ENCODE data around the gene TTC28.
A peak's percentile ranks its signal among the peaks of the same experiment; 100 is the strongest.

Gene TTC28

GRCh38 chr22:28426346-28427132 is 253.1 kb downstream of the TTC28 start:
- in situ Hi-C loops (cut with HindIII; ENCODE audit: low pct_unique_long_range_greater_than_20kb, low sequenced_read_pairs) = no loop called here
- no peak for TF ChIP-seq JUND (IDR thresholded peaks at IDR 0.05; ENCODE audit: low read depth)
- DNase-seq (ENCODE audit: low read depth in 1 of 2, low spot score in 1 of 2) = no peak

- in situ Hi-C loops (cut with HindIII; ENCODE audit: low pct_unique_long_range_greater_than_20kb, low sequenced_read_pairs) = no loop called here
- no peak for DNase-seq (ENCODE audit: low read depth in 1 of 2, low spot score in 1 of 2)
Measured at GRCh38 chr22:28425211-28425610, 254.4 kb downstream of the TTC28 start.

GRCh38 chr22:28424427-28425080 is 255.1 kb downstream of the TTC28 start:
- TF ChIP-seq JUND (IDR thresholded peaks at IDR 0.05; ENCODE audit: low read depth) = no peak; the same call in 1 of the 2 replicates
- peak; percentile 30 to 87 for DNase-seq (ENCODE audit: low read depth in 1 of 2, low spot score in 1 of 2)
- in situ Hi-C loops (cut with HindIII; ENCODE audit: low pct_unique_long_range_greater_than_20kb, low sequenced_read_pairs) = no loop called here

More at GRCh38 chr22:28425211-28425610, 254.4 kb downstream of the TTC28 start:
- TF ChIP-seq JUND (IDR thresholded peaks at IDR 0.05; ENCODE audit: low read depth) = no peak

GRCh38 chr22:28419919-28420318 is 259.7 kb downstream of the TTC28 start:
- no peak for DNase-seq (ENCODE audit: low read depth in 1 of 2, low spot score in 1 of 2)
- no peak for TF ChIP-seq JUND (IDR thresholded peaks at IDR 0.05; ENCODE audit: low read depth)
- in situ Hi-C loops (cut with HindIII; ENCODE audit: low pct_unique_long_range_greater_than_20kb, low sequenced_read_pairs) = no loop called here

- TF ChIP-seq JUND (IDR thresholded peaks at IDR 0.05; ENCODE audit: low read depth) = no peak
- in situ Hi-C loops (cut with HindIII; ENCODE audit: low pct_unique_long_range_greater_than_20kb, low sequenced_read_pairs) = no loop called here
- DNase-seq (ENCODE audit: low read depth in 1 of 2, low spot score in 1 of 2) = no peak
Measured at GRCh38 chr22:28418008-28418407, 261.6 kb downstream of the TTC28 start.

- no peak for DNase-seq (ENCODE audit: low read depth in 1 of 2, low spot score in 1 of 2)
- in situ Hi-C loops (cut with HindIII; ENCODE audit: low pct_unique_long_range_greater_than_20kb, low sequenced_read_pairs) = no loop called here
Measured at GRCh38 chr22:28417431-28417830, 262.2 kb downstream of the TTC28 start.

GRCh38 chr22:28414913-28415312 is 264.7 kb downstream of the TTC28 start:
- TF ChIP-seq JUND (IDR thresholded peaks at IDR 0.05; ENCODE audit: low read depth) = no peak
- in situ Hi-C loops (cut with HindIII; ENCODE audit: low pct_unique_long_range_greater_than_20kb, low sequenced_read_pairs) = no loop called here
- no peak for DNase-seq (ENCODE audit: low read depth in 1 of 2, low spot score in 1 of 2)

More at GRCh38 chr22:28417431-28417830, 262.2 kb downstream of the TTC28 start:
- no peak for TF ChIP-seq JUND (IDR thresholded peaks at IDR 0.05; ENCODE audit: low read depth)

- in situ Hi-C loops (cut with HindIII; ENCODE audit: low pct_unique_long_range_greater_than_20kb, low sequenced_read_pairs) = no loop called here
Measured at GRCh38 chr22:28413612-28414399, 265.8 kb downstream of the TTC28 start.

GRCh38 chr22:28412109-28412508 is 267.5 kb downstream of the TTC28 start:
- in situ Hi-C loops (cut with HindIII; ENCODE audit: low pct_unique_long_range_greater_than_20kb, low sequenced_read_pairs) = no loop called here
- TF ChIP-seq JUND (IDR thresholded peaks at IDR 0.05; ENCODE audit: low read depth) = no peak
- DNase-seq (ENCODE audit: low read depth in 1 of 2, low spot score in 1 of 2) = no peak

More at GRCh38 chr22:28413612-28414399, 265.8 kb downstream of the TTC28 start:
- DNase-seq (ENCODE audit: low read depth in 1 of 2, low spot score in 1 of 2) = no peak
- no peak for TF ChIP-seq JUND (IDR thresholded peaks at IDR 0.05; ENCODE audit: low read depth)

- in situ Hi-C loops (cut with HindIII; ENCODE audit: low pct_unique_long_range_greater_than_20kb, low sequenced_read_pairs) = no loop called here
- DNase-seq (ENCODE audit: low read depth in 1 of 2, low spot score in 1 of 2) = no peak
- no peak for TF ChIP-seq JUND (IDR thresholded peaks at IDR 0.05; ENCODE audit: low read depth)
Measured at GRCh38 chr22:28411125-28411524, 268.5 kb downstream of the TTC28 start.

- TF ChIP-seq JUND (IDR thresholded peaks at IDR 0.05; ENCODE audit: low read depth) = no peak
- no peak for DNase-seq (ENCODE audit: low read depth in 1 of 2, low spot score in 1 of 2)
- in situ Hi-C loops (cut with HindIII; ENCODE audit: low pct_unique_long_range_greater_than_20kb, low sequenced_read_pairs) = no loop called here
Measured at GRCh38 chr22:28410050-28410816, 269.4 kb downstream of the TTC28 start.

- no peak for DNase-seq (ENCODE audit: low read depth in 1 of 2, low spot score in 1 of 2)
- in situ Hi-C loops (cut with HindIII; ENCODE audit: low pct_unique_long_range_greater_than_20kb, low sequenced_read_pairs) = no loop called here
- no peak for TF ChIP-seq JUND (IDR thresholded peaks at IDR 0.05; ENCODE audit: low read depth)
Measured at GRCh38 chr22:28408709-28409108, 270.9 kb downstream of the TTC28 start.
